CD4-positive, alpha-beta T cell treated with Interferon alpha-2 for 1 hour (primary cell): Measurements from ENCODE around the gene SYNDIG1L.

Experiments used
- DNase-seq, 2 donors: peaks; one replicate each; pipeline ENCODE4 v3.0.0-alpha.2; 2020 to 2022

The SYNDIG1L gene

DNA sequence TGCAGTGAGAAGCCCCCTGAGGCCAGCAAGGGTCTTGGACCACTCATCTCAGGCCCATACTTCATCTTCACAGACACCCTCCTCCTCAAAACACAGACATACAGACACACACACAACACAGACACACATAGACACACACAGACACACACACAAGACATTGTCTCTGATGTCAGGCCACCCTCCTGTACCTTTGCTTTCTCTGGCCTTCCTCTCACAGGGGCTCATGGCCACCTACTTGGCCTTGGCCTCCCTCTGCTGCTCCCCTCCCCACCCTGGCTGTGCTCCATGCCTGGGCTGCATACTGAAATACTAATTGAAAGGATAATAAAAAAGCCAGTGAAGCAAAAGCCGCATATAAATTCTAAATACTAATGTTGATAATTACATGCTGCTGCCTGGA lies 1.6 kb upstream of the SYNDIG1L start:
- DNase-seq = no peak

DNA sequence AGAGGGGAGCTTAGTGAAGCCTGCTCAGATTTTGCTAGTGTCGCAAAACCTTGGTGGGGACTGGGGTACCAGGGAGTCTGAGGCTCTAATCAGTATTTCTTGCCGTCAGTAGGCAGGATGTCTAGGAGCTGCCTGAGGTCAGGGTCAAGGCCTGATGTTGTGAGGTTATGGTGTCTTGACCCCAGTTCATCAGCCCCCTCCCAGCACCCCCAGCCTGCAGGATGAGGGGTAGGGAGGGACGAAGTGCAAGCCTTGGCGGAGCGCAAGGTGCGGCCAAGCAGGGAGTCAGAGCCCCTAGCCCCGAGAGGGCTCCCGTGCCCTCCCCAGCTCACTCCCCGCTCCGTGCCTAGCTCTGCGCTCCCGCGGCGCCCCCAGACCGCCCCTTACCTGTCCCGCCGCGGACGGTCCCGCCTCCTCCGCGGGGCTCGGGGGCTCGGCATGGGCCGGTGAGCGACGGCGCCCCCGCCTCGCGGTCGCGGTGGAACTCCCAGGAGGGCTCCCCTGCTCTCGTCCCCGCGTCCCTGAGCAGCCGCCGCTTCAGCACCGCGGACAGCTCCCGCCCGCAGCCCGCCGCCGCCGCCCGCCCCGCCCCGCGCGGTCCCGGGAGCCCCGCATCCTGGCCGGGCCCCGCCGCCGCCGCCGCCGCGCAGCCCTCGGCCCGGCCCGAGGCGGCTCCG lies 347 bp downstream of the SYNDIG1L start:
- peak; percentile 19 to 57 for DNase-seq

DNA sequence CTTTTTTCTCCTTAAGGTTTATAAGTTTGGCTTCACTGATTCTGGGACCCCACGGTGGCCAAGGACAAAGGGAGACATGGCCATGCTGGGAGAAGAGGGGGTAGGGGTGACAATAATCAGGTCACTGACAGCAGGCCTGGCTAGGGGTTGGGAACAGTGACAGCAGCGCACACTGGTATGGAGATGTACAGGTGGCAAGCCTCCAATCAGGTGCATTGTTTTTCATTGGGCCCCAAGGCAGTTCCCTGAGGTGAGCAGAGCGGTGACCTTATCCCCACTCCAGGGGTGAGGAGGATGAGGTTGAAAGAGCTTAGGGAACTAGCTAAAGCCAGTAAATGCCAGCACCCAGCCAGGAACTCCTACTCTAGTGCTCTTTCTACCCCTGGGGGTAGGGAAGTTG lies 1.4 kb downstream of the SYNDIG1L start:
- DNase-seq = no peak

DNA sequence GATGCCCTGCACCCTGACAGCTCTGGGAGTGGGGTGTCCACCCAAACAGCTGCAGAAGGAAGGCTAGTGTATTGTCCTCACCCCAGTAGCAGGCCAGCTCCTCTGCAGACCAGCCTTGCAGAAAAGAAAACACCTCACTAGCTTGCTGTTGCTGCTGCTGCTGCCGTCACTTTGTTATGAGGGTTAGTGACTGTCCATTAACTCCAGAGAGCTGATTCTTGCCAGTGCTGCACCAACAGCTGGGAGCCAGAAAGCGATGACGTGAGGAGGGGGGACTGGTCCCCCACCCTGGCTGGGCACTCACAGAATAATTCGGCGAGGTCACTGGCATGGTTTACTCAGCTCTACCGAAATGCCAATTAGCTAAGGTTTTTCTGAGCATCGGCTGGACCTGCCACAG lies 2.8 kb downstream of the SYNDIG1L start:
- no peak for DNase-seq

DNA sequence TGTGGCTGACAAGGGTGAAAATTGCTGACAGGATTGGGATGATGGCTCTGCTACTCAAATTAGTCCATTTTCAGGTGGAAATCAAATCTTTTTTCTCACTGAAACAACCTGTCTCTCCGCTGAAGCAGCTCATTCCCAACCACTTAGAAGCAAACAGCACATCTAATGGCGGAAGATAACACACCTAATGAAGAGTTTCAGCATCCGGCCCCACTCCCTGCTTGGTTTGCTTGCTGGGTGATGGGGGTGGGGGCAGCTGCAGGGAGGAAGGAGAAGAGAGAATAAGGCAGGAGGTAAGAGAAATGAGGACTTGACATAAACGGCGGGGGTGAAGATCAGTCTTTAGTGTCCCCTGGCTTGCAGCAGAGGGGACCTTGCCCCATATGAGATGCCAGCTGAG lies 4.0 kb downstream of the SYNDIG1L start:
- DNase-seq = no peak

DNA sequence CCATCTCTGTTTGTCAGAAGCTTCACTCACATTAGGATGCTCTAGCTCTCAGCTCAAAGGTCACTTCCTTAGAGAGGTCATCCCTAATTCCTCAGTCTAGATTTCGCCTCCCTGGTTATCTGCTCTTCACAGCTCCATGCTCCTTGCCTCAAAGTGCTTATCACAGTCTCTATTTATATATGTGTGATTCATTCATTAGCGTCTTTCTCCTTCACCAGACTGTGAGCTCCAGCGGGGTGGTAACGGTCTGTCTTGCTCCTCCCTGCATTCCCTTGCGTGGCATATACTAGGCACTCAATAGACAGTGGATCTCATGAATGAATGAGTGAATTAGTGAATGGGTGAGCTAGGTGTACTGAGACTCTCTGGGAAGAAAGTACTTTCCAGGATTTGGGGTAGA lies 6.9 kb downstream of the SYNDIG1L start:
- DNase-seq = no peak

DNA sequence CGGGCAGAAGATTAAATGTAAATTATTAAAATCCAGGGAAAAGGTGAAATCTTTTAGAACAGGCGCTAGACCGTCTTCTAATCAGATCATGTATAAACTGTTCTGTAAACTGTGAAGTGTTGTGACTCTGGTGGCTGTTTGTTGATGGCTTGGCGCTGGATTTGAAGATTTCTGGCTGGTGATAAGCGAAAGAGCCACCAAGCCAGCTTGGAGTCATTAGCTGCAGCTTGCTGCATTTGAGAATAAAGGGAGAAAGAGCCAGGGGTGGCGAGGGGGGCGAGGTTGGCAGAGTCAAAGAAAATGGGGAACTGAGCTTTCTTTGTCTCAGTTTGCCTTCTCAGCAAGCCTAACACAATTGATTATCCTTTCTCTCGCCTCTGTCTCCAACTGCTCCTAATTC lies 8.0 kb downstream of the SYNDIG1L start:
- no peak for DNase-seq

DNA sequence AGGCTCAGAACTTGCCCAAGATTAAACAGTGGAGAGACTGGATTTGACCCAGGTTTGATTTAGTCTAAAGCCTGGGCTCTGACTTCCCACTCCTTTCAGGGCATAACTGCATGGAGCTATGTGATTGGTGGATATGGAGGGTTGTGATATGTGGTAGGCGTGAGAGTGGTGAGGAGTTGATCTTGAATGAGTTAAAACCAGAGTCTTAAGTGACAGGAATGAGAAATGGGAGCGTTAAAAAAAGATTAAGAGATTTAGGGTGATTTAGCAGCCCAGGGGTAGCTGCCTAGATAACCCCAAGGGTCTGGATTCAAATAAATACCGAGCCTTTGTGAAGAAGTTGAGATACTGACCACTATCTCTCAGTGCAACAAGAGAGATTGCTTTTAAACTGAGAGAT lies 8.4 kb downstream of the SYNDIG1L start:
- DNase-seq = no peak

DNA sequence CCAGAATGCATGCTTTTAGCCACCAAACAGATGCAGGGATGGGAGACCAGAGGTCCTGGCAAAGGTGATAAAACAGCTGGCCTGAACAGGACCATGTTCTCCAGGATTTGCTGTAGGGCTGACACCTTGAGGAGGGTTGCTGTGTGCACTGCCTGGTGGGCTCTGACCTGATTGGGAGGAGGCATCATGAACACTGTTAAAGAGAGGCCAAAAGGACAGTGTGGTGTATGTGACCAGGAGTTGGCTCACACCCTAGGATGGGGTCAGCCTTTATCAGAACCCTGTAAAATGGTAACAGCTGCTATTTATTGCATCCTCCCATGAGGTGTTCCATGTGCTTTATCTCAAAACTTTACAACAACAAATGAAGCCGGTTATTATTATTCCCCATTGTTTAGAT lies 8.8 kb downstream of the SYNDIG1L start:
- DNase-seq = no peak

DNA sequence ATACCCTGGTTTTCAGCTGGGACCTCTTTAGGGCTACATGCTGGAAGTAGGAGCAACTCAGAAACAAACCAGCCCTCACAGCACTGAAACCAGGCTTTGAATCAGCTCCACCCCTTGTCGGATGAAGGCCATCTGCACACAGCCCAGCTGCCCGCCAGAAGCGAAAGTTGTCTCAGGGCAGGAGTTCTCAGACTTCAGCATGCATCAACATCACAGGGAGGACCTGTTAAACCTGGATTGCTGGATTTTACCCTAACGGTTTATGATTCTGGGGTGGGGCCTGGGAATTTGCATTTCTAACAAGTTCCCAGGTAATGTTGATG lies 10.9 kb downstream of the SYNDIG1L start:
- no peak for DNase-seq

DNA sequence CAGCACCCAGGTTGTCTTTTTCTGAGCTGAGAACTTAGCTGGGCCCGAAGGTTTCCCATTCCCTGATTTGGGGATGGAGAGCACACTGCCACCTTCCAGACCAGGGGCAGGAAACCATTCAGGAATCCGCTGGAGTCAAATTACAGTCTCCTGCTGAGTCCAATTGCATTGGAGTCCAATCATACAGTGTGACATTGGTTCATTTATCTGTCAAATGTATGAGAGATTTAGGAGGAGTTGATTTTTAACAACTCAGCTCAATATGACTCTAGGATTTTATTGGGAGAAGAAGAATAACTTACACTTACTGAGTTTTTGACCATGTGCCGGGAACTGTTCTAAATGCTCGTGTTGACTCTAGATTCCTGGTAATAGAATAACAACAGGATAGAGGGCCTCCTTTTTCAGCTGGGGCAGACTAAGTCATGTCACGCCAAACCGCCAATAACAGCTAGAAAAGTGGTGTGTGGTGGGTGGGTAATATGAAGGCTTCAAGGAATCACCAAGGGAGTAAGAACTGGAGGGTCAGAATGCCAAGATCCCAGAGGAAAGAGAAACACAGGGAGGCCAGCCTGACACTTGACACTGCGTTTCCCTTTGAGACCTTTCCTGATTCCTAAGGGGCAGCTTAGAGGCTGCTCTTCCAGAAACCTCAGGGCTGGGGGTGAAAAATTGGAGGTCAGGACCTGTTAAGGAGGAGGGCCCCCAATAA lies 11.5 kb downstream of the SYNDIG1L start:
- DNase-seq = no peak

DNA sequence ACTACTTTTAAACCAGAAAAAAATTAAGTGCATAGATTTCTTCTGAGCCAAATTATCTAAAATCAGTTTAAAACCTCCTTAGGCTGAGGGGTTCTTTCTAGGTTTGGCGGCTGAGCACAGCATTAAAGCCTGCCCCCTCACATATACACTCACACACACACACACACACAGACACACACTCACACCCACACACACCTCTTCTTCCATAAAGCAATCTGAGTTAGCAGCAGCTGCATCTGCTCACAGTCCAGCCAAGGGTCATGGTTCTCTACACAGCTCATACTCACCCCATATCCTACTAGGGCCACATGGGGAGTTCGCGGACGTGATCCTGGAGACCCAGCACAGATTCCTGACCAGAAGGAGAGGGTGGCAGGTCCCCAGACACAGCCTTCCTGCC lies 12.4 kb downstream of the SYNDIG1L start:
- no peak for DNase-seq

DNA sequence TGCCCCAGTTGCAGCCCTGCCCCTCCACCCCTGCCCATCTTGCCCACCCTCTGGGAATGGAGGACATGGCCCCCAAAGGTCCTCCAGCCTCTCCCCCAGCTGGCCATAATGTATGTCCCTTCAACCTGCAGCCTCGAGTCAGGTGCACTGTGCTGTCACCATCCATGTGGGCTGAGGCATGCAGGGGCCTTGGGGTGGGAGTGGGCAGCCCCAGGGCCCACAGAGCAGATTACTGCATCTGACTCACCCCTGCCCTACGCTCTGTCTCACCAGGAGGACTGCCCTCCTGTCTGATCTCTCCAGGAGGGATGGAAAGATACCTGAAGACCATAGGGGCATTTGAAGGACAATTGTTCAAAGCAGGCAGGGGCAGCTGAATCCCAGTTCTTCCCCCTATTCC lies 13.3 kb downstream of the SYNDIG1L start:
- no peak for DNase-seq

DNA sequence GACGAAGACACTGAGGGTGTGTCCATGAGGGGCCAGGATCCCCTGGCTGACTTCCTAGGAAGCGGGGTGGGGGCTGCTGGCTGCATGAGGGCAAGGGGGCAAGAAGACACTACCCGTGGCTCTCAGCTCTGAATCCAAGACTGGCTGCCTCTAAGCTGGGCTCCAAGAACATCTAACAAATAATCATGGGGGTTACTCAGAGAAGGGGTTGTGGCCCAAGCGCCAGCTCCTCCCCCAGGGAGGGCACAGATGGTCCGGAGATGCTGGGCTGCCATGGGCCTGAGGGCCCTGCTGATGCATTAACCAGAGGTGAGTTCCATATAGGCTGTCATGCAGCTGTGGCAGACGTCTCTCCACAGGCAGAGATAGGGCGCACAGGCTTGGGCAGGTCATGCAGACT lies 14.3 kb downstream of the SYNDIG1L start:
- no peak for DNase-seq

DNA sequence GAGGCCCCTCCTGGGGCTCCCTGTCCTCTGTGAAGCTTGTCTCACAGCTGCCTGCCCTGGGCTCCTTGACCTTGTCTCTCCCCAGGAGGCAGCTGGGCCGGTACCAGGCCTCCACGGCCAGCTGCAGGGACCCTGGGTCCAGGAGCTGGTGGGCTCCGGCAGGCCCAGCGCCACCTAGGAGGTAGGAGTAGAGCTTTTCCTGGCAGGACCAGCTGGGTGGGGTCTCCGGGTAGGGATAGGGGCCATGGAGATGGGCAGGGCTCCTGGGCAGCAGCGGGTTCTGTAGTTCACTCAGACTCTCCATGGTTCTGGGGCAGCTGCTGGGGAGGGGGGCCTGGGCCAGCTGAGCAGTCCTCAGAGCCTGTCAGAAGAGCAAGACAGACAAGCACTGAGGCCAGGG lies 16.6 kb downstream of the SYNDIG1L start:
- no peak for DNase-seq

DNA sequence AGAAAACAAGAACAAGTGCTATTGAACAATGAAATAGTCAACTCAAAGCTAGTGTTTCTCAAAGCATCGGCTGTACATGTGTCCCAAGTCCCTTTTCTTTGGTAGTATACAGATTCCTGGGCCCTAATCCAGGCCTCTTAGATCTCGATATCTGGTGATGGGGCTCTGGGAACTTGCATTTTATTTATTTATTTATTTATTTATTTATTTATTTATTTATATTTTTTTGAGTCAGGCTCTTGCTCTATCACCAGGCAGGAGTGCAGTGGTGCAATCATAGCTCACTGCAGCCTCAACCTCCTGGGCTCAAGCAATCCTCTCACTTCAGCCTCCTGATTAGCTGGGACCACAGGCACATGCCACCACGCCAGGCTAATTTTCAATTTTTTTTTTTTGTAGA lies 17.1 kb downstream of the SYNDIG1L start:
- no peak for DNase-seq

DNA sequence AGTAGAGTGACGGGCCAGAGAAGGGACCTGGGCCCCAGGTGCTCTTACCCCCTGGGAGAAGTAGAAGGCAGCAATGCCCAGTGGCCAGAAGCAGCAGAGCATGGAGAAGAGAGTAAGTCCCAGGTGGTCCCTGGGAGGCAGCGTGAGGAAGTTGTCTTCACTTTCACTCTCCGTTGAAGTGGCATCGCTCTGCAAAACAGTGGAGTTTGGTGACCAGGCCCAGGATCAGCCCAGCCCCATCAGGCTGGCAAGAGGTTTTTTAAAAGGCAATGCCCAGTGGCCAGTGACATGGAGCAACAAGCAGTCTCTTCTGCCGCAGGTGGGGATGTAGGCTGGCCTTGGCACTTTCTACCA lies 18.2 kb downstream of the SYNDIG1L start:
- no peak for DNase-seq

DNA sequence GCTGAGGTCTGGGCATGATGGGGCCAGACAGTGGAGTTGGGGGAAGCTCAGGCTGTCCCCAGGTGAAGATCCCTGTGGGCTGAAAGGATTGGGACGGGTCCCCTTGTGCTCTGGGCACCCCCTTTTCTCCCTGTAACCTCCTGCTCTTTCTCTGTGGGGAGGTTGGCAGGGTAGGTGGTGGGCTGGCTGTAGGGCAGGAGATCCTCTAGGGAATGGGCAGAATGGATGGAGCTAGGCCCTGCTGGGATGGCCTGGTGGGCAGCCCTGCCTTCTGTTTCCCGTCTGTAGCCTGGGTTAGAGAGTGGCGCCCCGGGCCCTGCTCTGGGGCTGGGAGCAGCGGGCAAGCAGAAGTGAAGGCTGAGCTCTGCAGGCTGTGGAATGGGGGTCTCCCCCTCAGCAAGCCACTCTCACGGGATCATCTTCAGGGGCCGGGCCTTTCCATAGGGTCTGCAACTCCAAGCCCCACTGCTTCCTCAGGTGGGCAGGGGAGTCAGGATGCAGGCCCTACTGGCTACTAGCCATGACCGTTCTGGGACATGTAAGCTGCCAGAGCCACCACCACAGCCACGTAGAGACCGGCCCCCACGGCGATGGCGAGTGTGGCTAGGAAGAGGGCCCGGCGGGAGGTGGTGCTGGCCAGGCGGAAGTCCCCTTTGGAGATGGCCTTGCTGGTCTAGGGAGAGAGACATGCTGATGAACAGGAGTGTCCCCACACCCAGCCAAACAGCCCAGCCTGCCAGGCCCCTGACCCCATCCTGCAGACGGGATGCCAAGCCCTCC lies 18.8 kb downstream of the SYNDIG1L start:
- no peak for DNase-seq

DNA sequence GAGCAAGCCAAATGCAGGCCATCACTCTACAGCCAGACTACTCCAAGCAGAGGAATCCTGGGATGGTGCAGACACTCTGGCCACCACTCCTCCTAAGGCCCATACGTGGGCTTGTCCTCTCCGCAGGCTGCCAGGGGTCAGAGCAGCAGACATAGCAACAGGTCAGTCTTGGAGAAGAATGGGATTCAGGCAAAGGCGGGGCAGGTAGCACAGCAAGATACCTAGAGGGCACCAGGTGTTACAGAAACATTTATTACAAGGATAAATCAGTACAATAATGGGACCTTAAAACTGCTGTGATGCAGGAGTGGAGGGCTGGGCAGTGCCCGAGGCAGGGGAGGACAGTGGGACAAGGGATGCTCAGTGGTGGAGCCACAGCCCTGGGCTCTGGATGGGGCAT lies 20.3 kb downstream of the SYNDIG1L start:
- no peak for DNase-seq

DNA sequence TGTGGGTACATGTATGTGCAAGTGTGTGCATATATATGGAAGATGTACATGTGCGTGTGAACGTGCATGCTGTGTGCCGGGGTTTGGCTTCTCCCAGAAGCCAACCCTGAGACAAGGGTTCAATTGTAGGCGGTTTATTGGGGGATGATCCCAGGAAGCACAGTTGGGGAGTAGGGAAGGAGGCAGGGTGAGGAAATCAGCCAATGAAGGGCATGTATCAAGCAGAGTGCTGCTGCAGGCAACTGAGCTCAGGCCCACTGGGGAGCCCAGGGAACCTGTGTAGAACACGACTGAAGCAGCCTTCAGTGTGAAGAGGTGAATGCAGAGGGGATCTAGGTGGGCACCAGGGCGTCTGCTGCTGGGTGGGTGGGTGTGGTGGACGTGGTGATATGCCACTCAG lies 21.6 kb downstream of the SYNDIG1L start:
- DNase-seq = no peak

DNA sequence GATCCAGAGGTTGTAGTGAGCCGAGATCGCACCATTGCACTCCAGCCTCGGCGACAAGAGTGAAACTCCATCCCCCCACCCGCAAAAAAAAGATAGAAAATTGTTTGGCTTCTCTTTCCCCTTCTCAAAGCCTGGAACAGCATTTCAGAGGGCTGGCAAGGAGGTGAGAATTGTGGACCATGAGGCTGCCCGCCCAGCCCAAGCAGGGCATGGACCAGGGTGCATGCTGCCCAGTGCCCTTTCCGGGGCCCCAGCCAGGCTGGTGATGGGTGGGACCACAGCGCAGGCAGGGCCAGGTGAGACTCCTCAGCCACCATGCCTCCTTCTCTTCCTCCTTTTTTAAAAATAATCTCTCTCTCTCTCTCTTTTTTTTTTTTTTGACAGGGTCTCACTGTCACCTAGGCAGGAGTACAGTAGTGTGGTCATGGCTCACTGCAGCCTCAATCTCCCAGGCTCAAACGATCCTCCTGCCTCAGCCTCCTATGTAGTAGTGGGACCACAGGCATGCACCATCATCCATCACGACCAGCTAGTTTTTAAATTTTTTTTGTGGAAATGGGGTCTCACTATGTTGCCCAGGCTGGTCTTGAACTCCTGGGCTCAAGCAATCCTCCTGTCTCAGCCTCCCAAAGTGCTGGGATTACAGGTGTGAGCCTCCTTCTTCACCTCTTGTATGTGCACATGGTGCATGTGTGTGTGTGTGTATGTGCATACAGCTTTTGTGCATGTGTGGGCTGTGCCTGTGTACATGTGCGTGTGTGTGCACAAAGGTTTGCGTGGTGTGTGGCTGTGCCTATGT lies 22.2 kb downstream of the SYNDIG1L start:
- no peak for DNase-seq

DNA sequence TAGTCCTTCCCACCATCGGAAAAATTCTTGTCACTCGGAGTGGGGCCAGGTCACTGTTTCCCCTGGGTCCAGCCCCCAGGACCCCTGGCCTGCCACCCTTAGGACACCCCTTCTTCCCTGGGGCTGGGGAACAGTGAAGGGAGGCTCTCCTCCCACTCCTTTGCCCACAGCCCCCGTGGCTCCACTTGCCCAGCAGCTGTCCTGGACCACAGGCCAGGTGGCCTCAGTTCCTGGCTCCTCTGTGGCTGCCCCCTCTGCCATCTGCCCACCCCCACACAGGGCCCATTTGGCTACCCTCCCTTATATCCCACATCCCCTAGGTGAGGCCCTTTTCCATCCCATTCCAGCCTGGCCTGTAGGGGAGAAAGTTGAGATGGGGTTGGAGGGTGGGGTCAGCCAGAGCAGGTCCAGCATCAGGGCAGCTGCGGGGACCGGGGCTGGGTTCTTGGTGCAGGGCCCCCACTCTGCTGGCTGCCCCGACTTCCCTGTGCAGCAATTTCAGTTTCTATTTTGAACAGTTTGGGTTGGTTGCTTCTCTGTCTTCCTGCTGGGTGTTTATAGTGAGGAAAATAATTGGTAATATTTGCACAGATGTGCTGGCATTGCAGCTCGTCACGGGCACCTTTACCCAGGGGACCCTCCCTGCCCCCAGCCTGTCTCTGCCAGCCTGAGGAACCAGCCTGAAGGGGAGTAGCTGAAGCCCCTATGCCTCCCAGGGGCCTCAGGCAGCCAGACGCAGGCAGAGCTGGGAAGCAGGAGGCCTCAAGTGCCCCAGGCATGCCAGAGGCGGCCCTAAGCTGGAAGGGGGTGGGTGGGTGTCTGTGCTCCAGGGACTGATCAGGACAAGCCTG lies 23.4 kb downstream of the SYNDIG1L start:
- peak in 1 of 2 donors; percentile 21 for DNase-seq
